GM23338 (cell line): ENCODE data around the gene DYRK3. TPM values are rescaled to one million over a fixed set of nuclear protein-coding genes. Genes with fewer than 3 reads are reported as not detected.

Source experiments
- ATAC-seq: fragments of 200-7000 bp; cut with Tn5 transposase; 3 replicates; pipeline ENCODE4 v1.9.1; 2020
- DNase-seq: peaks from one replicate; pipeline ENCODE4 v3.0.0-alpha.2; 2015; ENCODE audit warnings: low spot score
- H2AFZ ChIP-seq: fragments of 200-600 bp; sonication (generic); 2 replicates; pipeline ENCODE4 v1.8.0; 2016; ENCODE audit warnings: antibody characterized with exemption, mild to moderate bottlenecking, moderate library complexity
- H3F3A ChIP-seq: fragments of 200-600 bp; sonication (generic); replicated peaks from 2 replicates; pipeline ENCODE4 v1.8.0; 2017; ENCODE audit warnings: antibody characterized with exemption, mixed run types, low read depth
- H3K27ac ChIP-seq: fragments of 200-600 bp; sonication (generic); 2 replicates; pipeline ENCODE4 v1.6.1; 2016; ENCODE audit warnings: low read depth
- H3K27me3 ChIP-seq: fragments of 200-600 bp; sonication (generic); 2 replicates; pipeline ENCODE4 v1.8.0; 2016; ENCODE audit warnings: mild to moderate bottlenecking, mixed run types, moderate library complexity; ENCODE audit not compliant: insufficient read depth
- H3K36me3 ChIP-seq: fragments of 200-600 bp; sonication (generic); 2 replicates; pipeline ENCODE4 v1.8.0; 2016; ENCODE audit warnings: mild to moderate bottlenecking; ENCODE audit not compliant: insufficient read depth
- H3K4me1 ChIP-seq: fragments of 200-600 bp; sonication (generic); 2 replicates; pipeline ENCODE4 v1.8.0; 2016; ENCODE audit warnings: mild to moderate bottlenecking, moderate library complexity; ENCODE audit not compliant: insufficient read depth
- H3K4me2 ChIP-seq: fragments of 200-600 bp; sonication (generic); 2 replicates; pipeline ENCODE4 v1.7.1; 2017; ENCODE audit warnings: mixed run types
- H3K4me3 ChIP-seq: fragments of 200-600 bp; sonication (generic); 2 replicates; pipeline ENCODE4 v1.6.1; 2016; ENCODE audit warnings: mixed run types
- H3K79me2 ChIP-seq: fragments of 200-600 bp; sonication (generic); replicated peaks from 2 replicates; pipeline ENCODE4 v1.8.0; 2017; ENCODE audit warnings: mild to moderate bottlenecking; ENCODE audit not compliant: insufficient read depth
- H3K9me2 ChIP-seq: fragments of 200-600 bp; sonication (generic); 2 replicates; pipeline ENCODE4 v1.8.0; 2017; ENCODE audit not compliant: insufficient read depth
- H4K20me1 ChIP-seq: fragments of 200-600 bp; sonication (generic); replicated peaks from 2 replicates; pipeline ENCODE4 v1.8.0; 2017; ENCODE audit warnings: mild to moderate bottlenecking; ENCODE audit not compliant: insufficient read depth
- H3K27ac Mint-ChIP-seq: 2 replicates; pipeline ENCODE4 v1.8.0; 2020; ENCODE audit warnings: inconsistent platforms, mild to moderate bottlenecking, moderate library complexity, mixed read lengths
- H3K27me3 Mint-ChIP-seq: 3 replicates; pipeline ENCODE4 v1.8.0; 2022; ENCODE audit warnings: low read depth, mild to moderate bottlenecking, moderate library complexity, mixed read lengths, inconsistent platforms; ENCODE audit not compliant: insufficient read depth, poor library complexity
- H3K36me3 Mint-ChIP-seq: 3 replicates; pipeline ENCODE4 v1.8.0; 2021; ENCODE audit warnings: low read depth, mild to moderate bottlenecking, inconsistent platforms, moderate library complexity, mixed read lengths
- H3K4me1 Mint-ChIP-seq: 3 replicates; pipeline ENCODE4 v1.8.0; 2020; ENCODE audit warnings: mild to moderate bottlenecking, inconsistent platforms, mixed read lengths
- H3K4me3 Mint-ChIP-seq: 3 replicates; pipeline ENCODE4 v1.8.0; 2021; ENCODE audit warnings: moderate library complexity, mild to moderate bottlenecking, inconsistent platforms, mixed read lengths
- H3K9me3 Mint-ChIP-seq: 3 replicates; pipeline ENCODE4 v1.8.0; 2020; ENCODE audit warnings: moderate library complexity, mild to moderate bottlenecking, inconsistent platforms, mixed read lengths
- CREB1 ChIP-seq: fragments of 250-450 bp; sonication (Bioruptor Pico); IDR thresholded peaks from 2 replicates; pipeline ENCODE4 v1.5.0; 2020; ENCODE audit warnings: low read depth, mild to moderate bottlenecking, moderate library complexity
- CTCF ChIP-seq, 2 experiments: fragments of 200-600 bp in 1 of 2; sonication (generic) in 1 of 2; conservative IDR thresholded peaks; 2 replicates each; pipeline versions ENCODE4 v1.5.1 to v1.6.1; 2016 to 2017; ENCODE audit warnings: antibody characterized with exemption in 2 of 2, low read depth in 2 of 2, mild to moderate bottlenecking in 2 of 2, moderate library complexity in 1 of 2
- EZH2 ChIP-seq: fragments of 200-600 bp; sonication (generic); IDR thresholded peaks from one replicate; pipeline ENCODE4 v1.8.0; 2017; ENCODE audit warnings: antibody characterized with exemption, mild to moderate bottlenecking, low read depth; ENCODE audit not compliant: unreplicated experiment
- EZH2phosphoT487 ChIP-seq: fragments of 200-600 bp; sonication (generic); IDR thresholded peaks from one replicate; pipeline ENCODE4 v1.8.1; 2018; ENCODE audit warnings: antibody characterized with exemption; ENCODE audit not compliant: unreplicated experiment
- JUNB ChIP-seq: IDR thresholded peaks from one replicate; pipeline ENCODE4 v1.6.1; 2016; ENCODE audit warnings: antibody characterized with exemption; ENCODE audit not compliant: unreplicated experiment
- NANOG ChIP-seq: IDR thresholded peaks from 2 replicates; pipeline ENCODE4 v1.6.1; 2016; ENCODE audit warnings: antibody characterized with exemption, borderline replicate concordance
- POLR2AphosphoS5 ChIP-seq: IDR thresholded peaks from 2 replicates; pipeline ENCODE4 v1.6.1; 2016; ENCODE audit warnings: antibody characterized with exemption, low read depth
- REST ChIP-seq: IDR thresholded peaks from one replicate; pipeline ENCODE4 v1.6.1; 2018; ENCODE audit warnings: antibody characterized with exemption; ENCODE audit not compliant: unreplicated experiment
- STAT1 ChIP-seq: IDR thresholded peaks from one replicate; pipeline ENCODE4 v1.6.1; 2016; ENCODE audit warnings: antibody characterized with exemption; ENCODE audit not compliant: unreplicated experiment
- ZNF114 ChIP-seq: fragments of 250-450 bp; sonication (Bioruptor Pico); IDR thresholded peaks from 2 replicates; pipeline ENCODE4 v1.5.0; 2020; ENCODE audit warnings: mild to moderate bottlenecking, moderate library complexity
- ZNF331 ChIP-seq: fragments of 250-450 bp; sonication (Bioruptor Pico); IDR thresholded peaks from 2 replicates; pipeline ENCODE4 v1.5.0; 2020; ENCODE audit warnings: low read depth, mild to moderate bottlenecking, moderate library complexity
- ZNF462 ChIP-seq: fragments of 250-450 bp; sonication (Bioruptor Pico); IDR thresholded peaks from 2 replicates; pipeline ENCODE4 v1.5.0; 2020; ENCODE audit warnings: mild to moderate bottlenecking, moderate library complexity
- polyA plus RNA-seq: library from polyadenylated mRNA; unstranded; fragments of >200 nt; fragmentation: Nextera tagmentation; extraction: Ambion mirVana; gene quantifications from 2 replicates; pipeline ENCODE4 v1.2.1, GENCODE V29; 2016
- total RNA-seq: library from RNA; depleted of rRNA; stranded (reverse); fragments of >200 nt; shearing (Covaris generic); gene quantifications from 2 replicates; pipeline ENCODE4 v1.2.3, GENCODE V29; 2014
- TF ChIP-seq, protein P1 (sequence below): IDR thresholded peaks from 2 replicates; pipeline ENCODE4 v1.6.1; 2016; ENCODE audit warnings: antibody characterized with exemption

DYRK3 gene
- total and polyA plus RNA-seq, 2 experiments from 2014 or later: 2.9 to 9.5 TPM

GRCh38 chr1:206678490-206678889, 43.2 kb downstream of the DYRK3 start:
- Histone ChIP-seq H3K79me2 (no peaks in the 10 kb centered on the region), H3K27me3 (peaks cover 12% of the 10 kb centered on the region), H3K4me1 (peaks cover 3% of the 10 kb centered on the region; the same call in 1 of the 2 replicates), H3K9me2 (no peaks in the 10 kb centered on the region), H4K20me1 (no peaks in the 10 kb centered on the region), H3K4me3 (no peak overlapping the region), H3F3A (no peaks in the 10 kb centered on the region), H2AFZ (no peak overlapping the region), H3K36me3 (no peaks in the 10 kb centered on the region), H3K4me2 (no peak overlapping the region), H3K27ac (no peak overlapping the region)
- peaks cover 3% of the 10 kb centered on the region; the same call in 1 of the 3 replicates for H3K4me1 Mint-ChIP-seq
- H3K27ac Mint-ChIP-seq: no peak overlapping the region
- no peaks in the 10 kb centered on the region for H3K9me3 Mint-ChIP-seq
- peaks cover 9% of the 10 kb centered on the region for H3K27me3 Mint-ChIP-seq
- no peak overlapping the region for H3K4me3 Mint-ChIP-seq
- DNase-seq (no peak), ATAC-seq (no peak)
- H3K36me3 Mint-ChIP-seq: no peaks in the 10 kb centered on the region
- TF ChIP-seq, protein P1, sequence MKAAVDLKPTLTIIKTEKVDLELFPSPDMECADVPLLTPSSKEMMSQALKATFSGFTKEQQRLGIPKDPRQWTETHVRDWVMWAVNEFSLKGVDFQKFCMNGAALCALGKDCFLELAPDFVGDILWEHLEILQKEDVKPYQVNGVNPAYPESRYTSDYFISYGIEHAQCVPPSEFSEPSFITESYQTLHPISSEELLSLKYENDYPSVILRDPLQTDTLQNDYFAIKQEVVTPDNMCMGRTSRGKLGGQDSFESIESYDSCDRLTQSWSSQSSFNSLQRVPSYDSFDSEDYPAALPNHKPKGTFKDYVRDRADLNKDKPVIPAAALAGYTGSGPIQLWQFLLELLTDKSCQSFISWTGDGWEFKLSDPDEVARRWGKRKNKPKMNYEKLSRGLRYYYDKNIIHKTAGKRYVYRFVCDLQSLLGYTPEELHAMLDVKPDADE: no peak
- TF ChIP-seq CREB1 (no peak), ZNF462 (no peak), NANOG (no peak), STAT1 (no peak), ZNF114 (CRISPR knock-in tag) (no peak), ZNF331 (CRISPR knock-in tag) (no peak), POLR2AphosphoS5 (no peak), EZH2 (no peak), JUNB (no peak), EZH2phosphoT487 (no peak), CTCF (conservative IDR thresholded peaks at IDR 0.05; ENCODE audit: low read depth in 2 of 2) (no peak), REST (no peak)
